GM19240 (cell line): Measurements from ENCODE around the gene DNAH3.
"Not testable (repeated sequence)": the region's sequence is repeated elsewhere in the genome, so short reads cannot be mapped to it uniquely, and the experiment has no call there.

Experiments used
- DNase-seq: peaks from one replicate; pipeline ENCODE4 v3.0.0; 2011; ENCODE audit warnings: low spot score; ENCODE audit not compliant: insufficient read length

DNAH3 gene

DNA sequence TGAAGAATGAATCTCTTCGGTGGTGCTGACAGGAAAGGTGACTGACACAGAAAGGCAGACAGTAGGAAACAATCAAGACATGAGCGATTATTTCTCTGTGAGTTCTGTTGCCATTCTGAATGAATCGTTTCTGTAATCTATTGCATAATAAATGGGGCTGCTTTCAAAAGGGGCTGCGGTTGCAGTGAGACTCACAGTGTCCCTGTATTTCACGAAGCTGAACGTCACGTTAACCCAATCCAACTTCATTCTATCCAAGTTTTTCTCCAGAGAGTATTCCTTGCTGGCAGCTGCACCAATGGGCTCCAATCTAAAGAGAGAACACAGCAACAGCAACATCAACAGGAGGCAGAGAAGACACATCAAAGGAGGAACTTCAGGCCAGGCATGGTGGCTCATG lies 75.4 kb downstream of the DNAH3 start:
- no peak for DNase-seq

DNA sequence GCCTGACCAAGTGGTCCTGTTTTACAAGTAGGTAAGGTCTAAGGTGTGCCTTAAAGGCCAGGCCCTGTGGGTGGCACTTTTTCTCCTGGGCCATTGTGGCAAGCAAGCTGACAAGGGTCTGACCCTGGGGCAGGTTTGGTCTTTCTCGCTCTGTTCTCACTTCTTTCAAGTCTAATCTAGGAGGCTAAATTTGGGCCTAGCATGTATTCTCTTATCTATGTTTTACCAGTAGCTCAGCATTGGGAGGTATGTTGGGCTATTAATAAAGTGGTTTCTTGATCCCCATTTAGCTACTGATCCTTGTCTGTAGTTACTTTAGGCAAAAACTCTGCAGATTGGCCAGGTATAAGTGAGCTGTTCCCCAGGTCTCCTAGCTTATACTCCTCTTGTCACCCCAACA lies 77.7 kb downstream of the DNAH3 start:
- DNase-seq = no peak

GRCh38 chr16:21071741-21072140 lies 78.9 kb downstream of the DNAH3 start:
- no peak for DNase-seq

DNA sequence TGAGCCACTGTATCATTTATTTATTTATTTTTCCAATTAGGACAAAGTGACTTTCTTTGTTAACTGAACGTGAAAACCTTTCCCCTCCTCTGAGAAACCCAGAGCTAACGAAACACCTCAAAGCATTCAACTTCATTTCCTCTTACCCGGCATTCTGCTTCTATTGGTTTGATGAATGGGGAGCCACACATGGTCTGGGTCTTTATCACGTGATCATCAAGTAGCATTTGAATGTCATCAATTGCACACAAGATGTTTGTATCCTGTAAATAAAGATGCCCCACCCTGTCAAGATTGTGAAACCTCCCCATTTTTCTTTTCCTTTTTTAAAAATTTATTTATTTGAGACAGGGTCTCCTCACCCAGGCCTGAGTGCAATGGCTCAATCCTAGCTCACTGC lies 80.1 kb downstream of the DNAH3 start:
- DNase-seq = no peak

DNA sequence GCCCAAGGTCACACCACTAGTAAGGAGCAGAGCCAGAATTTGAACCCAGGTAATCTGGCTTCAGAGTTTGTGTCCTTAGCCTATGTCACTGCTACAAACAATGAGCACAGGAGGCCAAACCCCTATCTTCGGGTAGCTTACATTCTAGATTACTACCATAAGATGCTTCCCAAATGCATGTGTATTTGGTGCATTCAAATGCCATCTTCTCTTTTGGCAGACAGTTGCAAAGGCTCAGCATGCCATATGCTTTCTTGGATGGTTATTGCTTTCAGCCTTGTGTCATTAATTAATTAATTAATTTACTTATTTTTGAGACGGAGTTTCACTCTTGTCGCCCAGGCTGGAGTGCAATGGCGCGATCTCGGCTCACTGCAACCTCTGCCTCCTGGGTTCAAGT lies 80.7 kb downstream of the DNAH3 start:
- DNase-seq = no peak

DNA sequence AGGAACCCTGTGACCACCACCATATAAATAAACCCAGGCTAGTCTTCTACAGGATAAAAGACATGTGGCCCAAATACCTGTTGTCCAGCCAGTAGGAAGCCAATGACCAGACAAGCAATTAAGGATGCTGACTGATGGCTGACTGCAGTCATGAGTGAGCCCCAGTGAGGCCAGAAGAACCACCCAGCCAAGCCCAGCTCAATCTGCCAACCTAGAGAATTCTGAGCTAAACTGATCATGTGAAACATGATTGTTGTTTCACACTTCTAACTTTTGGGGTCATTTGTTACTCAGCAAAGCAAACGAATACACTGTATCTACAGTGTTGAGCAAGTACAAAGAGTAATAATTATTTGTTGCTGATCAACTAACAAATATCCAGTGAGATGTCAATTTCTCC lies 86.4 kb downstream of the DNAH3 start:
- DNase-seq = no peak

- DNase-seq = not testable (repeated sequence)
Observed at GRCh38 chr16:21063314-21063713, 87.3 kb downstream of the DNAH3 start.

GRCh38 chr16:21060027-21060510 lies 90.6 kb downstream of the DNAH3 start:
- no peak for DNase-seq

GRCh38 chr16:21057875-21058274 lies 92.8 kb downstream of the DNAH3 start:
- no peak for DNase-seq

DNA sequence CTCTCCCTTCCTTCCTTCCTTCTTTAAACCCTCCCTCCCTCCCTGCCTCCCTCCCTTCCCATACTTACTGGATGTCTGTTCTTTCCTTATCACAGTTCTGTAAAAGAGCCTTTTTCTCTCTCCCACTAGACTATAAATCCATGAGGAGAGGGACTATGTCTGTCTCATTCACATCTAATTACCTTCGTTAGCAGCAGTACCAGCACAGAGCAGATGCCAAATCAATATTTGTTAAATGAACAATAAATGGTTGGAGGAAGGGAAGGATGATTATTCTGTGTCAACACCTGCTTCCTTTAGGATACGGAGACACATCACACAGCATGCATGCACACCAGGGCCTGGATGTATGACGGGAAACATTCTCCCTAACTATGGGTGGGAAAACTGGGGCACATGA lies 94.2 kb downstream of the DNAH3 start:
- no peak for DNase-seq

- not testable (repeated sequence) for DNase-seq
Observed at GRCh38 chr16:21055738-21056137, 94.9 kb downstream of the DNAH3 start.

- DNase-seq = no peak
Observed at GRCh38 chr16:21053590-21053989, 97.1 kb downstream of the DNAH3 start.

- not testable (repeated sequence) for DNase-seq
Observed at GRCh38 chr16:21048091-21048912, 102.3 kb downstream of the DNAH3 start.

DNA sequence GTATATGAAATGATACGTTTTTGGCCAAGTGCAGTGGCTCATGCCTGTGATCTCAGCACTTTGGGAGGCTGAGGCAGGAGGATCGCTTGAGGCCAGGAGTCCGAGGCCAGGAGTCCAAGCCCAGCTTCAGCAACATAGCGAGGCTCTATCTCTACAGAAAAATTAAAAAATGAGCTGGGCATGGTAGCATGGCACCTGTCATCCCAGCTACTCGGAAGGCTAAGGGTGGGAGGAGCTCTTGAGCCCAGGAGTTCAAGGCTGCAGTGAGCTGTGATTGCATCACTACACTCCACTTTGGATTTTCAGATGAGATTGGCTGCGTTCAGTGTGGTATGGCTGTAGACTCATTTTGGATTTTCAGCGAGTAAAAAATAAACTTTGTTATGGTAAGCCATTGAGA lies 112.4 kb downstream of the DNAH3 start:
- no peak for DNase-seq

GRCh38 chr16:21037736-21038135 lies 112.9 kb downstream of the DNAH3 start:
- no peak for DNase-seq

DNA sequence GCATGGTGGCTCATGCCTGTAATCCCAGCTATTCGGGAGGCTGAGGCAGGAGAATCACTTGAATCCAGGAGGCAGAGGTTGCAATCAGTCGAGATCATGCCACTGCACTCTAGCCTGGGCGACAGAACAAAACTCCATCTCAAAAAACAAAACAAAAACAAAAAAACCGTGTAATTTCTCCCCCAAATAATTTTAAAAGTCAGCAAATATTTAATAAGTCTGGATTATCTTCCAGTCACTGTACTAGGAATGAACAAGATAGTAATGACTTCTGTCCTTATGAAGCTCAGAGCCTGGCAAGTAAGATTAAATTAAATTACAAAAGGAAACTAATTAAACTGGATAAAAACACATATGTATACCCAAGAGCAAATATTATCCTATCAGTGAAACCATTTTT lies 113.5 kb downstream of the DNAH3 start:
- no peak for DNase-seq

GRCh38 chr16:21036471-21036870 lies 114.2 kb downstream of the DNAH3 start:
- no peak for DNase-seq

GRCh38 chr16:21033704-21034103 lies 116.9 kb downstream of the DNAH3 start:
- DNase-seq = no peak

DNA sequence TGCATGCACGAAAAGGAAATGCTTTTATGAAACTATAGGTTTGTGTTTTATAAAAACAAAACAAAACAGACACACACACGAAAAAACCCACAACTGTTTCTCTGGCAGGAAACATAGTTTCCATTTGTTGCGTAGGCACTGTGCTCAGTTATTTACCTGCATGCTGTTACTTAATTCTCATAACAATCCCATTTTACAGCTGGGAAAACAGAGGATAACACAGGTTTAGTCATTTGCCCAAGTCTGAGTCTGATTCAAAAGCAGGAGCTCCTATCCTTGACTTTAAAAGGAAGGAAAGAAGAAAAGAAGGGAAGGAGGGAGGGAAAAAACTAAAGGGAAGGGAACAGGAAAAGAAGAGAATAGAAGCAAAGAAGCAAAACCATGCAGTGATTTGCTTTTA lies 117.4 kb downstream of the DNAH3 start:
- DNase-seq = no peak

- no peak for DNase-seq
Observed at GRCh38 chr16:21028728-21029127, 121.9 kb downstream of the DNAH3 start.

- DNase-seq = no peak
Observed at GRCh38 chr16:21026846-21027245, 123.8 kb downstream of the DNAH3 start.

GRCh38 chr16:21023509-21024202 lies 127.0 kb downstream of the DNAH3 start:
- DNase-seq = no peak

- no peak for DNase-seq
Observed at GRCh38 chr16:21021316-21021715, 129.3 kb downstream of the DNAH3 start.
